ENCODE measurements around the gene MFSD12. TPM values are rescaled to one million over a fixed set of nuclear protein-coding genes. Genes with fewer than 3 reads are reported as not detected.
A peak's percentile ranks its signal among the peaks of the same experiment; 100 is the strongest.
"Not testable (repeated sequence)": the region's sequence is repeated elsewhere in the genome, so short reads cannot be mapped to it uniquely, and the experiment has no call there.

MFSD12 gene
- polyA plus RNA-seq, 1 donor, result 55.8 TPM

- no peak for DNase-seq
Measured at GRCh38 chr19:3586707-3587346, 29.4 kb upstream of the MFSD12 start.

GRCh38 chr19:3586127-3586626 is 28.8 kb upstream of the MFSD12 start:
- no peak for DNase-seq

- no peak for DNase-seq
Measured at GRCh38 chr19:3585301-3586126, 28.1 kb upstream of the MFSD12 start, which contains the start of gene GIPC3. Gene GIPC3, plus strand, starts transcription at chr19:3585478. Its CDS starts 120 bp downstream, at chr19:3585598.

- not testable (repeated sequence) for DNase-seq
Measured at GRCh38 chr19:3584036-3584802, 26.8 kb upstream of the MFSD12 start.

- not testable (repeated sequence) for DNase-seq
Measured at GRCh38 chr19:3581792-3582191, 24.4 kb upstream of the MFSD12 start.

GRCh38 chr19:3580156-3580934 is 23.0 kb upstream of the MFSD12 start:
- DNase-seq, result no peak

GRCh38 chr19:3578390-3578789 is 21.0 kb upstream of the MFSD12 start:
- DNase-seq, result no peak

- DNase-seq, result no peak
Measured at GRCh38 chr19:3577723-3578344, 20.4 kb upstream of the MFSD12 start.

- DNase-seq, result no peak
Measured at GRCh38 chr19:3576696-3577443, 19.5 kb upstream of the MFSD12 start.

- no peak for DNase-seq
Measured at GRCh38 chr19:3575949-3576673, 18.7 kb upstream of the MFSD12 start.

- DNase-seq, result no peak
Measured at GRCh38 chr19:3575260-3575741, 17.9 kb upstream of the MFSD12 start.

GRCh38 chr19:3573858-3574637 is 16.7 kb upstream of the MFSD12 start:
- peak; percentile 61 for DNase-seq

- DNase-seq, result no peak
Measured at GRCh38 chr19:3573162-3573857, 15.9 kb upstream of the MFSD12 start.

GRCh38 chr19:3572855-3573161 is 15.4 kb upstream of the MFSD12 start, which contains the start of gene HMG20B:
Gene HMG20B, plus strand, starts transcription at chr19:3572944. Its CDS starts 366 bp downstream, at chr19:3573310.
- DNase-seq, result no peak

GRCh38 chr19:3572132-3572854 is 14.9 kb upstream of the MFSD12 start:
- peak; percentile 99 for DNase-seq

- no peak for DNase-seq
Measured at GRCh38 chr19:3570606-3571011, 13.2 kb upstream of the MFSD12 start.

GRCh38 chr19:3570042-3570441 is 12.7 kb upstream of the MFSD12 start:
- not testable (repeated sequence) for DNase-seq

All from left kidney (tissue), 2 donors.